K562 (cell line): Measurements from ENCODE around the gene RNASE4. TPM values are rescaled to one million over a fixed set of nuclear protein-coding genes. Genes with fewer than 3 reads are reported as not detected.
A peak's percentile ranks its signal among the peaks of the same experiment; 100 is the strongest.

Experiments used
- EHMT2 ChIP-seq: fragments of 450-650 bp; IDR thresholded peaks from 2 replicates; pipeline ENCODE4 v1.6.1; 2018; ENCODE audit warnings: antibody characterized with exemption
- MAZ ChIP-seq, 2 experiments: fragments of 450-650 bp in 1 of 2; sonication (generic) in 1 of 2; formaldehyde crosslinking; IDR thresholded peaks in 1 of 2; conservative IDR thresholded peaks in 1 of 2; 2 replicates each; pipeline versions ENCODE4 v1.4.0 to v1.5.0; 2020; ENCODE audit warnings: mild to moderate bottlenecking in 1 of 2, missing genetic modification reagents in 1 of 2
- NFIC ChIP-seq: fragments of 450-650 bp; IDR thresholded peaks from 2 replicates; pipeline ENCODE4 v1.6.1; 2017; ENCODE audit warnings: mild to moderate bottlenecking, inconsistent platforms
- PTRF ChIP-seq: fragments of 450-650 bp; IDR thresholded peaks from 2 replicates; pipeline ENCODE4 v1.6.1; 2016; ENCODE audit warnings: mild to moderate bottlenecking, missing genetic modification characterization, missing compliant biosample characterization
- RHOXF2B ChIP-seq: fragments of 250-450 bp; sonication (Bioruptor Pico); conservative IDR thresholded peaks from 2 replicates; pipeline ENCODE4 v1.5.1; 2021
- STAG1 ChIP-seq: sonication (generic); formaldehyde crosslinking; IDR thresholded peaks from 2 replicates; pipeline ENCODE4 v1.5.0; 2020; ENCODE audit warnings: missing genetic modification reagents, borderline replicate concordance
- ZEB2 ChIP-seq: fragments of 450-650 bp; IDR thresholded peaks from 2 replicates; pipeline ENCODE4 v1.6.1; 2016
- ZNF140 ChIP-seq: fragments of 250-450 bp; sonication (Bioruptor Pico); IDR thresholded peaks from 2 replicates; pipeline ENCODE4 v1.8.0; 2021; ENCODE audit warnings: moderate library complexity, mild to moderate bottlenecking, inconsistent platforms
- ZNF695 ChIP-seq: fragments of 450-650 bp; formaldehyde crosslinking; IDR thresholded peaks from 2 replicates; pipeline ENCODE4 v1.4.0; 2020; ENCODE audit warnings: mild to moderate bottlenecking, moderate library complexity
- ZZZ3 ChIP-seq: fragments of 450-650 bp; IDR thresholded peaks from 2 replicates; pipeline ENCODE4 v1.6.1; 2016; ENCODE audit warnings: antibody characterized with exemption, mild to moderate bottlenecking, moderate library complexity
- polyA plus RNA-seq, 8 experiments: library from polyadenylated mRNA; depleted of rRNA in 4 of 8; stranded (reverse) in 5 of 8; unstranded in 3 of 8; fragments of >200 nt; fragmentation: Nextera tagmentation in 2 of 8; fragmentation: Illumina TruSeq in 1 of 8; extraction: Ambion mirVana in 2 of 8; extraction: Trizol in 1 of 8; gene quantifications; 2 replicates each; pipeline versions ENCODE4 v1.2.1 to v1.2.3, GENCODE V29; 2011 to 2014; ENCODE audit warnings: inconsistent platforms in 1 of 8, missing spikeins in 1 of 8
- total RNA-seq, 7 experiments: library from RNA; depleted of rRNA in 6 of 7; stranded (reverse); fragments of >200 nt in 6 of 7; fragmentation: Illumina TruSeq in 2 of 7; extraction: Trizol in 2 of 7; gene quantifications; 2 replicates each; pipeline versions ENCODE4 v1.2.1 to v1.2.3, GENCODE V29; 2011 to 2021; ENCODE audit warnings: low replicate concordance in 1 of 7
- TF ChIP-seq, protein P1 (sequence below): fragments of 450-650 bp; IDR thresholded peaks from 2 replicates; pipeline ENCODE4 v1.6.1; 2016; ENCODE audit warnings: low read depth
- TF ChIP-seq, protein P2 (sequence below): fragments of 250-450 bp; sonication (Bioruptor Pico); IDR thresholded peaks from 2 replicates; pipeline ENCODE4 v1.8.0; 2021; ENCODE audit warnings: moderate library complexity, mild to moderate bottlenecking, inconsistent platforms
- TF ChIP-seq, protein P3 (sequence below): fragments of 450-650 bp; IDR thresholded peaks from 2 replicates; pipeline ENCODE4 v1.6.1; 2017; ENCODE audit warnings: antibody characterized with exemption, mild to moderate bottlenecking

Gene RNASE4
- total and polyA plus RNA-seq, 9 of the 15 experiments (the other 6 are each of a cell fraction or from before 2014, with no cell fraction given): 0.09 to 0.22 (median 0.13) TPM; not detected in 2

DNA sequence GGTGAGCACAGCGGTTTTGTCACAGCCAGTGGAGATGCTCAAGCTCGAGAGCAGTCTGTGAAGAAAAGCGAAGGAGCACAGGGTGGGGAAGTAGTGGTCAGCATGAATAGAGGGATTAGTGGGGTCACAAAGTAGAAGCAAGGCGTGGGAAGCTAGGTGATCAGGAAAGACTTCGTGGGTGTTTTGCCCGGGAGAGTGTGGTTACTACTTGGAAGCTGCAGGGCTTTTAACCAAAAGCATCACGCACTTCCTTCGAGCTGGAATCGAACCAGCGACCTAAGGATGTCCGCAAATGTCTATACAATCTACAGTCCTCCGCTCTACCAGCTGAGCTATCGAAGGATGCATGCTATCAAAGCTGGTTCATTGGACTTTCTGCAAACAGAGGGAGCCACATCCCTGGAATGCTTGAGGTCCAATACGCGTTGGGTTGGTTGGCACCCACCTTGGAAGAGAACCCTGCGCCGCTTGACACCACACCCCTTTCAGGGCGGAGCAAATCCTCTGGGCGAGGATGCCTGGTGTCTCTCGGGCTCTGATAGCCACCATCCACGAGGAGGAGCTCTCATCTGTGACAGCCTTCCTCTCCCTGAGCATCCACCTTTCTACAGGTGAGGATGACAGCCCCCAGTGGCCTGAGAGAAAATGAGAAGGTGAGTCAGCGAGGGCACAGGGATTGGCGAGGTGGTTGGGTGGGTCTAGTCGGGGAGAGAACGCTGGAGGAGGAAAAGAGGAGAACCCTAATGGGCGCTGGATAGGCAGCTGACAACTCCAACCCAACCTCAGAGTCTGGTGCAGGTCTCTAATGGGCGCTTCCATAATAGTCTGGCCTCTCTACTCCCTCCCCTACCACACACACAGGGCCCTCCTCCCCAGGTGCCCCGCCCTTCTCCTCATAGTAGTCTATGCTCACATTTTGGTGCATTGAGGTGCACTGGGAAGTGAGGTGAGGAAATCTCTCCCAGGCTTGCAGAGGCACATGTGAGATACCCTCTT is 26.8 kb upstream of the RNASE4 start (continued):
- TF ChIP-seq, protein P1, sequence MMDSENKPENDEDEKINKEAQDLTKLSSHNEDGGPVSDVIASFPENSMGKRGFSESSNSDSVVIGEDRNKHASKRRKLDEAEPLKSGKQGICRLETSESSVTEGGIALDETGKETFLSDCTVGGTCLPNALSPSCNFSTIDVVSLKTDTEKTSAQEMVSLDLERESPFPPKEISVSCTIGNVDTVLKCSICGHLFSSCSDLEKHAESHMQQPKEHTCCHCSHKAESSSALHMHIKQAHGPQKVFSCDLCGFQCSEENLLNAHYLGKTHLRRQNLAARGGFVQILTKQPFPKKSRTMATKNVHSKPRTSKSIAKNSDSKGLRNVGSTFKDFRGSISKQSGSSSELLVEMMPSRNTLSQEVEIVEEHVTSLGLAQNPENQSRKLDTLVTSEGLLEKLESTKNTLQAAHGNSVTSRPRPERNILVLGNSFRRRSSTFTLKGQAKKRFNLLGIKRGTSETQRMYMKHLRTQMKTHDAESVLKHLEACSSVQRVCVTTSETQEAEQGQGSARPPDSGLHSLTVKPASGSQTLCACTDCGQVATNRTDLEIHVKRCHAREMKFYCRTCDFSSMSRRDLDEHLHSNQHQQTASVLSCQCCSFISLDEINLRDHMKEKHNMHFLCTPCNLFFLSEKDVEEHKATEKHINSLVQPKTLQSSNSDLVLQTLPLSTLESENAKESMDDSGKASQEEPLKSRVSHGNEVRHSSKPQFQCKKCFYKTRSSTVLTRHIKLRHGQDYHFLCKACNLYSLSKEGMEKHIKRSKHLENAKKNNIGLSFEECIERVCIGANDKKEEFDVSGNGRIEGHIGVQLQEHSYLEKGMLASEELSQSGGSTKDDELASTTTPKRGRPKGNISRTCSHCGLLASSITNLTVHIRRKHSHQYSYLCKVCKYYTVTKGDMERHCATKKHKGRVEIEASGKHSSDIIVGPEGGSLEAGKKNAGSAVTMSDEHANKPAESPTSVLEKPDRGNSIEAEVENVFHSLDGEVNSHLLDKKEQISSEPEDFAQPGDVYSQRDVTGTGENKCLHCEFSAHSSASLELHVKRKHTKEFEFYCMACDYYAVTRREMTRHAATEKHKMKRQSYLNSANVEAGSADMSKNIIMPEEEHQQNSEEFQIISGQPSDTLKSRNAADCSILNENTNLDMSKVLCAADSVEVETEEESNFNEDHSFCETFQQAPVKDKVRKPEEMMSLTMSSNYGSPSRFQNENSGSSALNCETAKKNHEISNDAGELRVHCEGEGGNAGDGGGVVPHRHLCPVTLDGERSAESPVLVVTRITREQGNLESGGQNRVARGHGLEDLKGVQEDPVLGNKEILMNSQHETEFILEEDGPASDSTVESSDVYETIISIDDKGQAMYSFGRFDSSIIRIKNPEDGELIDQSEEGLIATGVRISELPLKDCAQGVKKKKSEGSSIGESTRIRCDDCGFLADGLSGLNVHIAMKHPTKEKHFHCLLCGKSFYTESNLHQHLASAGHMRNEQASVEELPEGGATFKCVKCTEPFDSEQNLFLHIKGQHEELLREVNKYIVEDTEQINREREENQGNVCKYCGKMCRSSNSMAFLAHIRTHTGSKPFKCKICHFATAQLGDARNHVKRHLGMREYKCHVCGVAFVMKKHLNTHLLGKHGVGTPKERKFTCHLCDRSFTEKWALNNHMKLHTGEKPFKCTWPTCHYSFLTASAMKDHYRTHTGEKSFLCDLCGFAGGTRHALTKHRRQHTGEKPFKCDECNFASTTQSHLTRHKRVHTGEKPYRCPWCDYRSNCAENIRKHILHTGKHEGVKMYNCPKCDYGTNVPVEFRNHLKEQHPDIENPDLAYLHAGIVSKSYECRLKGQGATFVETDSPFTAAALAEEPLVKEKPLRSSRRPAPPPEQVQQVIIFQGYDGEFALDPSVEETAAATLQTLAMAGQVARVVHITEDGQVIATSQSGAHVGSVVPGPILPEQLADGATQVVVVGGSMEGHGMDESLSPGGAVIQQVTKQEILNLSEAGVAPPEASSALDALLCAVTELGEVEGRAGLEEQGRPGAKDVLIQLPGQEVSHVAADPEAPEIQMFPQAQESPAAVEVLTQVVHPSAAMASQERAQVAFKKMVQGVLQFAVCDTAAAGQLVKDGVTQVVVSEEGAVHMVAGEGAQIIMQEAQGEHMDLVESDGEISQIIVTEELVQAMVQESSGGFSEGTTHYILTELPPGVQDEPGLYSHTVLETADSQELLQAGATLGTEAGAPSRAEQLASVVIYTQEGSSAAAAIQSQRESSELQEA: 0 out of 2 replicates have a peak, but pooled peaks have one; percentile 25
- TF ChIP-seq EHMT2: no peak
- TF ChIP-seq RHOXF2B (CRISPR knock-in tag): no peak
- TF ChIP-seq ZZZ3: no peak
- TF ChIP-seq, protein P2, sequence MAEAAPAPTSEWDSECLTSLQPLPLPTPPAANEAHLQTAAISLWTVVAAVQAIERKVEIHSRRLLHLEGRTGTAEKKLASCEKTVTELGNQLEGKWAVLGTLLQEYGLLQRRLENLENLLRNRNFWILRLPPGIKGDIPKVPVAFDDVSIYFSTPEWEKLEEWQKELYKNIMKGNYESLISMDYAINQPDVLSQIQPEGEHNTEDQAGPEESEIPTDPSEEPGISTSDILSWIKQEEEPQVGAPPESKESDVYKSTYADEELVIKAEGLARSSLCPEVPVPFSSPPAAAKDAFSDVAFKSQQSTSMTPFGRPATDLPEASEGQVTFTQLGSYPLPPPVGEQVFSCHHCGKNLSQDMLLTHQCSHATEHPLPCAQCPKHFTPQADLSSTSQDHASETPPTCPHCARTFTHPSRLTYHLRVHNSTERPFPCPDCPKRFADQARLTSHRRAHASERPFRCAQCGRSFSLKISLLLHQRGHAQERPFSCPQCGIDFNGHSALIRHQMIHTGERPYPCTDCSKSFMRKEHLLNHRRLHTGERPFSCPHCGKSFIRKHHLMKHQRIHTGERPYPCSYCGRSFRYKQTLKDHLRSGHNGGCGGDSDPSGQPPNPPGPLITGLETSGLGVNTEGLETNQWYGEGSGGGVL (CRISPR knock-in tag): no peak
- 0 out of 2 replicates have a peak, but pooled peaks have one; percentile 21 for TF ChIP-seq ZEB2
- no peak for TF ChIP-seq STAG1 (CRISPR knock-in tag)
- no peak for TF ChIP-seq PTRF
- TF ChIP-seq NFIC: peak; percentile 34; the same call in 1 of the 2 replicates
- TF ChIP-seq, protein P3, sequence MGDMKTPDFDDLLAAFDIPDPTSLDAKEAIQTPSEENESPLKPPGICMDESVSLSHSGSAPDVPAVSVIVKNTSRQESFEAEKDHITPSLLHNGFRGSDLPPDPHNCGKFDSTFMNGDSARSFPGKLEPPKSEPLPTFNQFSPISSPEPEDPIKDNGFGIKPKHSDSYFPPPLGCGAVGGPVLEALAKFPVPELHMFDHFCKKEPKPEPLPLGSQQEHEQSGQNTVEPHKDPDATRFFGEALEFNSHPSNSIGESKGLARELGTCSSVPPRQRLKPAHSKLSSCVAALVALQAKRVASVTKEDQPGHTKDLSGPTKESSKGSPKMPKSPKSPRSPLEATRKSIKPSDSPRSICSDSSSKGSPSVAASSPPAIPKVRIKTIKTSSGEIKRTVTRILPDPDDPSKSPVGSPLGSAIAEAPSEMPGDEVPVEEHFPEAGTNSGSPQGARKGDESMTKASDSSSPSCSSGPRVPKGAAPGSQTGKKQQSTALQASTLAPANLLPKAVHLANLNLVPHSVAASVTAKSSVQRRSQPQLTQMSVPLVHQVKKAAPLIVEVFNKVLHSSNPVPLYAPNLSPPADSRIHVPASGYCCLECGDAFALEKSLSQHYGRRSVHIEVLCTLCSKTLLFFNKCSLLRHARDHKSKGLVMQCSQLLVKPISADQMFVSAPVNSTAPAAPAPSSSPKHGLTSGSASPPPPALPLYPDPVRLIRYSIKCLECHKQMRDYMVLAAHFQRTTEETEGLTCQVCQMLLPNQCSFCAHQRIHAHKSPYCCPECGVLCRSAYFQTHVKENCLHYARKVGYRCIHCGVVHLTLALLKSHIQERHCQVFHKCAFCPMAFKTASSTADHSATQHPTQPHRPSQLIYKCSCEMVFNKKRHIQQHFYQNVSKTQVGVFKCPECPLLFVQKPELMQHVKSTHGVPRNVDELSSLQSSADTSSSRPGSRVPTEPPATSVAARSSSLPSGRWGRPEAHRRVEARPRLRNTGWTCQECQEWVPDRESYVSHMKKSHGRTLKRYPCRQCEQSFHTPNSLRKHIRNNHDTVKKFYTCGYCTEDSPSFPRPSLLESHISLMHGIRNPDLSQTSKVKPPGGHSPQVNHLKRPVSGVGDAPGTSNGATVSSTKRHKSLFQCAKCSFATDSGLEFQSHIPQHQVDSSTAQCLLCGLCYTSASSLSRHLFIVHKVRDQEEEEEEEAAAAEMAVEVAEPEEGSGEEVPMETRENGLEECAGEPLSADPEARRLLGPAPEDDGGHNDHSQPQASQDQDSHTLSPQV: no peak
- no peak for TF ChIP-seq MAZ (CRISPR knock-in tag; conservative IDR thresholded peaks at IDR 0.05 in 1 of 2, IDR thresholded peaks at IDR 0.05 in 1 of 2)
- TF ChIP-seq ZNF140 (CRISPR knock-in tag): no peak
- no peak for TF ChIP-seq ZNF695 (CRISPR knock-in tag)
